Body of pancreas (tissue), 4 donors: ENCODE results near the gene AGMAT.
"Not testable (repeated sequence)": the region's sequence is repeated elsewhere in the genome, so short reads cannot be mapped to it uniquely, and the experiment has no call there.

Source experiments
- CTCF ChIP-seq, 7 experiments: fragments of 450-650 bp in 4 of 7; fragments of 200-600 bp in 3 of 7; sonication (generic) in 3 of 7; IDR thresholded peaks; one replicate each; pipeline ENCODE4 v1.5.1; 2016 to 2019; ENCODE audit warnings: antibody characterized with exemption in 7 of 7
- POLR2A ChIP-seq, 3 donors: fragments of 450-650 bp; IDR thresholded peaks; one replicate each; pipeline ENCODE4 v1.6.1; 2016; ENCODE audit warnings: antibody characterized with exemption in 3 of 3, mild to moderate bottlenecking in 2 of 3

GRCh38 chr1:15604400-15604799, 19.5 kb upstream of the AGMAT start:
- not testable (repeated sequence) for TF ChIP-seq POLR2A, CTCF (IDR thresholded peaks at IDR 0.05)
